ENCODE measurements around the gene SLC25A4. TPM values are rescaled to one million over a fixed set of nuclear protein-coding genes. Genes with fewer than 3 reads are reported as not detected.

The SLC25A4 gene
- total and polyA plus RNA-seq, 12 donors: 14.0 to 42.1 (median 28.9) TPM

GRCh38 chr4:185119927-185120630 is 23.0 kb upstream of the SLC25A4 start:
- Histone ChIP-seq H3K27ac (no peak overlapping the region), H3K27me3 (no peaks in the 10 kb centered on the region), H3K9me3 (replicated peaks in 1 of 3) (no peaks in the 10 kb centered on the region), H3K4me3 (no peak overlapping the region), H3K4me1 (replicated peaks in 1 of 2) (peaks cover 0 to 9% of the 10 kb centered on the region in 2 donors), H3K36me3 (replicated peaks in 1 of 2) (no peaks in the 10 kb centered on the region)
- DNase-seq: no peak
- intact Hi-C loops (cut with DNase I): no loop called here
- TF ChIP-seq CTCF (IDR thresholded peaks at IDR 0.05) (no peak), POLR2A (IDR thresholded peaks at IDR 0.05) (no peak)
- WGBS, 4 donors: 84 to 89% (median 85%) methylated on average over 3 of the region's 3 CpGs

- no peaks in the 10 kb centered on the region for H3K9me3 ChIP-seq (replicated peaks in 1 of 3)
- peaks cover 0 to 7% of the 10 kb centered on the region in 2 donors for H3K4me1 ChIP-seq (replicated peaks in 1 of 2)
- TF ChIP-seq CTCF (IDR thresholded peaks at IDR 0.05) (no peak), POLR2A (IDR thresholded peaks at IDR 0.05) (no peak)
- H3K36me3 ChIP-seq (replicated peaks in 1 of 2): no peaks in the 10 kb centered on the region
- intact Hi-C loops (cut with DNase I): no loop called here
- no peaks in the 10 kb centered on the region for H3K27me3 ChIP-seq
- DNase-seq: no peak
- no peak overlapping the region for H3K4me3 ChIP-seq
- H3K27ac ChIP-seq: no peak overlapping the region
- WGBS, 4 donors: 74 to 86% (median 78%) methylated on average over 6 of the region's 6 CpGs
Measured at GRCh38 chr4:185120631-185120946, 22.5 kb upstream of the SLC25A4 start.

DNA sequence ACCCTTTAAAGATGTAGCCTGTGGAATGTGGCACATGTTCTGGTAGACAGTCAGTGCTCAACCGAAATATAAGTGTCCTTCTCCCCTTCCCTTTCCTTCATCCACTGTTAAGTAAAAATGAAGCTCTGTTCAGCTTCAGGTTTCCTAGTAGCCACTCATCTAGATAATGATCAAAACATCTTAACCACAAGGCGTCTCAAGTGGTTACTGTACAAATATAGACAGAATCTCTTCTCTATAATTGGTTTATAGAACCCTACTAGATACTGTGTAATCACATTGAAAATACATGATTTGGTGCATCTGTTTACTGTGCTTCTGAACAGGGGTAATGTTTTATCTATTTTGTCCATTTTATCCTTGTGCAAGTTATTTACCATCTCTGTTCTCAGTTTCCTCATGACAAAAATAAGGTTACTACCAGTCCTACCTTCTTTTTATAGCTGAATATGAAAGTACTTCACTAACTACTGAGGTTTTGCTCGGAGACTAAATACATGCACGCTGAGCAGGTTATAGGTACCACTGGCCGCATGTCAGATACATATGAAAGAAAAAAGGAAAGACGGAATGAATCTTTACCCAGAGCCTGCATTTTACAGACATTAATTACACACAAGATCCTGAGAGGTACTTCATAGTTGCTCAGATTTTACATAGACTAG is 20.3 kb upstream of the SLC25A4 start:
- Histone ChIP-seq H3K9me3 (replicated peaks in 1 of 3) (no peaks in the 10 kb centered on the region), H3K27ac (no peak overlapping the region), H3K36me3 (replicated peaks in 1 of 2) (no peaks in the 10 kb centered on the region), H3K27me3 (no peaks in the 10 kb centered on the region), H3K4me3 (no peak overlapping the region), H3K4me1 (replicated peaks in 1 of 2) (peaks cover 7 to 9% of the 10 kb centered on the region in 2 donors)
- 82 to 88% (median 85%) methylated on average over 6 of the region's 6 CpGs for WGBS, 4 donors
- intact Hi-C loops (cut with DNase I): no loop called here
- TF ChIP-seq POLR2A (IDR thresholded peaks at IDR 0.05): no peak
- no peak for TF ChIP-seq CTCF (IDR thresholded peaks at IDR 0.05)
- DNase-seq: no peak

DNA sequence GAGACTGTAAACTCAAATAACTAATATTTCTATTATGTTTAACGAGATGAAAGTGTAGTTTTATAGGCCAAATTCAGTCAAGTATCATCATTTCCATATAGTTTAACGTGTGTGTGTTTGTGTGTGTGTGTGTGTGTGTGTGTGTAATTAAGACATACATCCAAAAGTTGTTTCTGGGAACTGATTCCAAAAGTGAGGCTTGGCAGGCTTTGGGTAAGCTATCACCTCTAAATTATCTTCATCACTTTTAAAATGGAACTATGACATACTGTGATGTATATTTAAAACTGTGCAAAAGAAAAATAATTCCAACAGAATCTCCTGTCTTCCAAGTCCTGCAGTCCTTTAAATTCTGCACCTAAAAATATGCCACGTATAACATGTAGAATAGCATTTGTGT is 19.1 kb upstream of the SLC25A4 start:
- 50 to 59% (median 56%) methylated on average over 3 of the region's 3 CpGs for WGBS, 4 donors
- intact Hi-C loops (cut with DNase I): no loop called here
- no peaks in the 10 kb centered on the region for H3K9me3 ChIP-seq (replicated peaks in 1 of 3)

More for the DNA sequence above, 19.1 kb upstream of the SLC25A4 start:
- no peak overlapping the region for H3K27ac ChIP-seq
- H3K4me1 ChIP-seq (replicated peaks in 1 of 2): peaks cover 7 to 9% of the 10 kb centered on the region in 2 donors
- no peak for DNase-seq
- TF ChIP-seq CTCF (IDR thresholded peaks at IDR 0.05) (no peak), POLR2A (IDR thresholded peaks at IDR 0.05) (no peak)
- H3K36me3 ChIP-seq (replicated peaks in 1 of 2): no peaks in the 10 kb centered on the region
- no peaks in the 10 kb centered on the region for H3K27me3 ChIP-seq
- H3K4me3 ChIP-seq: no peak overlapping the region
